ENCODE results near the gene TMEM184C. TPM values are rescaled to one million over a fixed set of nuclear protein-coding genes. Genes with fewer than 3 reads are reported as not detected.

TMEM184C gene
- total and polyA plus RNA-seq, 8 donors, result 2.2 to 19.2 (median 13.6) TPM

DNA sequence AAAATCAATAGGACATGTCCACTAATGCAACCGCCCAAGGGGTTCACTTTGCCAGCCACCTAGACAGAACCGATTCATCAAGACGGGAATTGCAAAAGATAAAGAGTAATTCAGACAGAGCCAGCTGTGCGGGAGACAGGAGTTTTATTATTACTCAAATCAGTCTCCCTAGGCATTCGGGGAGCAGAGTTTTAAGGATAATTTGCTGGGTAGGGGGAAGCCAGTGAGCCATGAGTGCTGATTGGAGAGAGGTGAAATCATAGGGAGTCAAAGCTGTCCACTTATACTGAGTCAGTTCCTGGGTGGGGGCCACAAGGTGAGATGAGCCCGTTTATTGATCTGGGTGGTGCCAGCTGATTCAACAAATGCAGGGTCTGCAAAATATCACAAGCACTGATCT is 8.5 kb downstream of the TMEM184C start:
- TF ChIP-seq, protein P1, sequence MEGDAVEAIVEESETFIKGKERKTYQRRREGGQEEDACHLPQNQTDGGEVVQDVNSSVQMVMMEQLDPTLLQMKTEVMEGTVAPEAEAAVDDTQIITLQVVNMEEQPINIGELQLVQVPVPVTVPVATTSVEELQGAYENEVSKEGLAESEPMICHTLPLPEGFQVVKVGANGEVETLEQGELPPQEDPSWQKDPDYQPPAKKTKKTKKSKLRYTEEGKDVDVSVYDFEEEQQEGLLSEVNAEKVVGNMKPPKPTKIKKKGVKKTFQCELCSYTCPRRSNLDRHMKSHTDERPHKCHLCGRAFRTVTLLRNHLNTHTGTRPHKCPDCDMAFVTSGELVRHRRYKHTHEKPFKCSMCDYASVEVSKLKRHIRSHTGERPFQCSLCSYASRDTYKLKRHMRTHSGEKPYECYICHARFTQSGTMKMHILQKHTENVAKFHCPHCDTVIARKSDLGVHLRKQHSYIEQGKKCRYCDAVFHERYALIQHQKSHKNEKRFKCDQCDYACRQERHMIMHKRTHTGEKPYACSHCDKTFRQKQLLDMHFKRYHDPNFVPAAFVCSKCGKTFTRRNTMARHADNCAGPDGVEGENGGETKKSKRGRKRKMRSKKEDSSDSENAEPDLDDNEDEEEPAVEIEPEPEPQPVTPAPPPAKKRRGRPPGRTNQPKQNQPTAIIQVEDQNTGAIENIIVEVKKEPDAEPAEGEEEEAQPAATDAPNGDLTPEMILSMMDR (IDR thresholded peaks at IDR 0.05), result no peak
- ATAC-seq, result no peak
- no peak for FAIRE-seq
- no peak for DNase-seq
- H3K9me3 ChIP-seq, result no peaks in the 10 kb centered on the region
- H3K27me3 ChIP-seq, result no peaks in the 10 kb centered on the region
- peaks cover 0 to 12% (median 4%) of the 10 kb centered on the region in 3 donors for H3K4me1 ChIP-seq
- no peak overlapping the region for H3K4me3 ChIP-seq
- no peak overlapping the region for H3K27ac ChIP-seq
- 84 to 87% methylated on average over 6 of the region's 6 CpGs for WGBS, 2 donors
- H3K36me3 ChIP-seq, result peaks cover 0 to 48% (median 0%) of the 10 kb centered on the region in 3 donors
- intact Hi-C loops (cut with DNase I), result no loop called here

GRCh38 chr4:147626903-147627302 is 9.7 kb downstream of the TMEM184C start:
- TF ChIP-seq, protein P1 (IDR thresholded peaks at IDR 0.05), result no peak
- WGBS, 2 donors, result 97 to 98% methylated on average over 4 of the region's 4 CpGs
- Histone ChIP-seq H3K4me1 (peaks cover 0 to under 1% (median 0%) of the 10 kb centered on the region in 3 donors), H3K36me3 (peaks cover 0 to 59% (median 0%) of the 10 kb centered on the region in 3 donors), H3K9me3 (no peaks in the 10 kb centered on the region), H3K4me3 (no peak overlapping the region), H3K27ac (no peak overlapping the region), H3K27me3 (no peaks in the 10 kb centered on the region)
- ATAC-seq, result no peak
- DNase-seq, result no peak
- no peak for FAIRE-seq
- intact Hi-C loops (cut with DNase I), result no loop called here

DNA sequence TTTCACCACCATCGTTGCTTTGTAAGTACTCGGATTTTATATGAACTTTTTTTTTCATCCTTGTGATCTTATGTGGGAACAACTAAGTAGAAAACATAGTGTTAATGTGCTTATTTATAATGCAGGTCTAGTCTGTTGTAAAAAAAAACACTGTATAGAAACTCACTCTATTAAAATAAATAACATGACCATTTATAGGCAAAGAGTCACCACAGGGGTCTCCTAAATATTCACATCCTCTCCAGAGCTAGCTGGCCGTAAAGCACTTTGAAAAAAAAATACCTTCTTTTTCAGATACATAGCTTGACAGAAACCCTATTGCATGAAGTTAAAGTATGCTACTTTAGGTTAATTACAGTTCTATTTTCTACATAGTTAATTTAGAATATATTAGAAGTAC is 11.2 kb downstream of the TMEM184C start:
- DNase-seq (no peak), FAIRE-seq (no peak), ATAC-seq (no peak)
- Histone ChIP-seq H3K36me3 (peaks cover 0 to 65% (median 0%) of the 10 kb centered on the region in 3 donors), H3K4me1 (no peaks in the 10 kb centered on the region), H3K27ac (no peak overlapping the region), H3K4me3 (no peak overlapping the region), H3K27me3 (no peaks in the 10 kb centered on the region), H3K9me3 (no peaks in the 10 kb centered on the region)
- intact Hi-C loops (cut with DNase I), result no loop called here
- TF ChIP-seq, protein P1 (IDR thresholded peaks at IDR 0.05), result no peak
- 79 to 81% methylated on average over 3 of the region's 3 CpGs for WGBS, 2 donors

DNA sequence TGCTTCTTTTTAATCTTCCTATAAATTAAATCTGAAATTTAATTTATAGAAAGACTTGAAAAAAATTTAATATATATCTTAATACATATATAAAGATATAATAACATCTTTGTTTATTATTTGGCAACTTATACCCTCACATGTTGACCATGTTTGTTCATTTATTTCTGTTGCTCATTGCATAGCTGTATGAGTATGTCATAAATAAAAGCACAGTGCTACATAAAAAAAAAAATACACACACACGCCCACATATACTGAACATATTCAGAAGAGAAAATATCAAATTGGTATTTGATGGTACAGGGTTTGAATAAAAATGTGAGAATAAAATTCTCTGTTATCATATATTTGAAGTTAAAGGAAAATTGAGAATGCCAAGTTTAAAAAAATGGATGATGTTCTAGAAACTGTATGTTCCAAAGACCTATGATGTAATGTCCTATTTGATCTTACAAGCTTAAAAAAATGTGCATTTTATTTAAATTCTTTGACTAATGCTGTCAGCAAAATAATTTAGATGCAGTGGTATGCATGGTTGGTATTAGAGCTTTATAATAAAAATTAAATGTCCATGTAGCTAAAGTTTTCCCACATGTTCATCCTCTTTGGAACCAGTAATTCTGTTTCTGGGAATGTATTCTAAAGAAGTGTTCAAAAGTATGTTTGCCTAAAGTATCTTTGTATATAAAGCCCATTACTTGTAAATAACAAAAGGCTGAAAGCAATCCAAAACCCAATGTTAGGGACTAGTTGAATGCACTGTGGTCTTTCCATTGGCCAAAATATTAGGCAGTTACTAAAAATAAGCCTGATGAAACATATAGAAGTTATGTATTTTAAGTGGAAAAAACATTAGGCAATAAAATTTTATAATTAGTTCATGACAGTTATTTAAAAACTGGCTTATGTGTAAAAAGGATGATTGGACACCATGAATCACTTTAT is 12.9 kb downstream of the TMEM184C start:
- intact Hi-C loops (cut with DNase I), result no loop called here
- 91% methylated on average over 1 of the region's 1 CpG for WGBS, 2 donors
- H3K4me3 ChIP-seq, result no peak overlapping the region
- H3K27me3 ChIP-seq, result no peaks in the 10 kb centered on the region
- H3K36me3 ChIP-seq, result peaks cover 0 to 68% (median 0%) of the 10 kb centered on the region in 3 donors
- FAIRE-seq, result peak; percentile 89
- TF ChIP-seq, protein P1 (IDR thresholded peaks at IDR 0.05), result no peak
- no peaks in the 10 kb centered on the region for H3K4me1 ChIP-seq
- H3K27ac ChIP-seq, result no peak overlapping the region
- DNase-seq, result no peak
- ATAC-seq, result no peak
- H3K9me3 ChIP-seq, result no peaks in the 10 kb centered on the region

- intact Hi-C loops (cut with DNase I), result no loop called here
- Histone ChIP-seq H3K4me1 (no peaks in the 10 kb centered on the region), H3K9me3 (no peaks in the 10 kb centered on the region), H3K4me3 (no peak overlapping the region), H3K27me3 (no peaks in the 10 kb centered on the region), H3K36me3 (peaks cover 0 to 77% (median 7%) of the 10 kb centered on the region in 3 donors), H3K27ac (no peak overlapping the region)
- 84 to 89% methylated on average over 3 of the region's 3 CpGs for WGBS, 2 donors
- TF ChIP-seq, protein P1 (IDR thresholded peaks at IDR 0.05), result no peak
- ATAC-seq, result no peak
- FAIRE-seq, result no peak
- no peak for DNase-seq
Observed at GRCh38 chr4:147633113-147633512, 15.9 kb downstream of the TMEM184C start.
